GM10266 (cell line): ENCODE measurements around the gene CXCR4.

ENCODE experiments used
- DNase-seq: peaks from one replicate; pipeline ENCODE4 v3.0.0; 2012; ENCODE audit errors: extremely low spot score
- TF ChIP-seq, protein P1 (sequence below): IDR thresholded peaks from 2 replicates; pipeline ENCODE4 v1.5.1; 2012; ENCODE audit warnings: mild to moderate bottlenecking, low read depth; ENCODE audit not compliant: control insufficient read depth, insufficient read depth; ENCODE audit errors: missing control alignments

The CXCR4 gene

GRCh38 chr2:136135921-136136906, 18.3 kb upstream of the CXCR4 start:
- TF ChIP-seq, protein P1, sequence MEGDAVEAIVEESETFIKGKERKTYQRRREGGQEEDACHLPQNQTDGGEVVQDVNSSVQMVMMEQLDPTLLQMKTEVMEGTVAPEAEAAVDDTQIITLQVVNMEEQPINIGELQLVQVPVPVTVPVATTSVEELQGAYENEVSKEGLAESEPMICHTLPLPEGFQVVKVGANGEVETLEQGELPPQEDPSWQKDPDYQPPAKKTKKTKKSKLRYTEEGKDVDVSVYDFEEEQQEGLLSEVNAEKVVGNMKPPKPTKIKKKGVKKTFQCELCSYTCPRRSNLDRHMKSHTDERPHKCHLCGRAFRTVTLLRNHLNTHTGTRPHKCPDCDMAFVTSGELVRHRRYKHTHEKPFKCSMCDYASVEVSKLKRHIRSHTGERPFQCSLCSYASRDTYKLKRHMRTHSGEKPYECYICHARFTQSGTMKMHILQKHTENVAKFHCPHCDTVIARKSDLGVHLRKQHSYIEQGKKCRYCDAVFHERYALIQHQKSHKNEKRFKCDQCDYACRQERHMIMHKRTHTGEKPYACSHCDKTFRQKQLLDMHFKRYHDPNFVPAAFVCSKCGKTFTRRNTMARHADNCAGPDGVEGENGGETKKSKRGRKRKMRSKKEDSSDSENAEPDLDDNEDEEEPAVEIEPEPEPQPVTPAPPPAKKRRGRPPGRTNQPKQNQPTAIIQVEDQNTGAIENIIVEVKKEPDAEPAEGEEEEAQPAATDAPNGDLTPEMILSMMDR, result no peak
- DNase-seq, result peak; percentile 18

GRCh38 chr2:136135462-136135861, 17.5 kb upstream of the CXCR4 start:
- TF ChIP-seq, protein P1, result no peak
- DNase-seq, result no peak

DNA sequence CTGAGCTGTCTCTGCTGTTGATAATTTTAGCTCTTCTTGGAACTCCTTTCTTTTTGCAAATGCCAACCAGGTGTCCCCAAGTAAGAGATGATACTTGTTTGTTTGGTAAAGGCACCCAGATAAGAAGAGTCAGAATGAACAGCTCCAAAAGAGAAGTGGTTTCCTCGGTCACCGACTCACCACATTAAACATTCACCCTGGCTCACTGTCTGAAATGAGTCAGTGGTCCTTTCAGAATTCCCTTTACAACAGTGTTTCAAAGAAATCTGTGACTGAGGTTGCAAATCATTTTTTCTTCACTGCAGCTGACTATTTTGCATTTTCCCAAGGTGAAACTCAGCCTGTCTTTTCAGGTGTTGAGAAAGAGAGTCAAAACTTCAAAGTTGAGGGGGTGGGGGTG, 16.2 kb upstream of the CXCR4 start:
- TF ChIP-seq, protein P1, result no peak
- DNase-seq, result no peak

DNA sequence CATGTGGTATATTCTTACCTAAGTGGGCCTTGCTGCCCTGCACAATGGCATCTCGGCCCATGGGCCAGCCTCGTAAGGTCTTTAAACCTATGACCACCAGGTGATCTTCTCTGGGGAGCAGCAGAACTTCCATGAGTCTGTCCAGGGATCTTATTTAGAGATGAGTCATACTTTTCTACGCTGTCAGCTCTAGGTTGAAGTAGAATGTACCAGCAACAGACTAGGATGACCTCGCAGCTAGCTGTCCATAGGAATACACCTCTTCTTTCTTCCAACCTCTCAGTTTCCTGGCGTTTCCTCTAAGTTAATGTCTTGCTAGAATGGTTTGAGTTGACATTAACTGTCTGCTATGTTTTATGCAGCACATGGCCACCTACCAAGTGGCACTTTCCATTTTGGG, 15.6 kb upstream of the CXCR4 start:
- DNase-seq, result no peak
- TF ChIP-seq, protein P1, result no peak

- TF ChIP-seq, protein P1, result no peak
- no peak for DNase-seq
Measured at GRCh38 chr2:136133176-136133575, 15.2 kb upstream of the CXCR4 start.

DNA sequence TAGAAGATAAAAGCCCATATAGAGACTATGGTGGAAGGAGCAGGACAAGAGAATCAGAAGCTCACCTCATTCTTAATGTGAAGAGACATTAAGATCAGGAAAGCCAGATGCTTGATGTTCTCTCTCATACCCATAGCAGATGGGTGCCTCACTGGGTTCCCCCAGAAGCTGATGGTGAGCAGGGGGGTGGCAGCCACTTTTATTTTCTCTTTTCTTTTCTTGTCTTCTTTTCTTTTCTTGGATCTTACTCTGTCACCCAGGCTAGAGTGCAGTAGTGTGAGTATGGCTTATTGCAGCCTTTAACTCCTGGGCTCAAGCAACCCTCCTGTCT, 14.8 kb upstream of the CXCR4 start:
- TF ChIP-seq, protein P1, result no peak
- DNase-seq, result no peak
